SK-N-SH treated with all-trans-retinoic acid at 6 μM for 48 hours (cell line): Measurements from ENCODE around the gene SHISA4.

Source experiments
- ATAC-seq: fragments of 200-7000 bp; cut with Tn5 transposase; 3 replicates; pipeline ENCODE4 v1.9.1; 2020; ENCODE audit warnings: mild to moderate bottlenecking, moderate library complexity
- ARNTL ChIP-seq: fragments of 450-650 bp; formaldehyde crosslinking; IDR thresholded peaks from 2 replicates; pipeline ENCODE4 v1.5.0; 2020; ENCODE audit warnings: low read depth, mild to moderate bottlenecking, moderate library complexity, borderline replicate concordance
- BACH2 ChIP-seq: fragments of 250-450 bp; sonication (Bioruptor Pico); IDR thresholded peaks from 2 replicates; pipeline ENCODE4 v1.9.0; 2021; ENCODE audit warnings: mild to moderate bottlenecking, borderline replicate concordance
- CSDC2 ChIP-seq: fragments of 250-450 bp; sonication (Bioruptor Pico); IDR thresholded peaks from 2 replicates; pipeline ENCODE4 v1.5.0; 2020; ENCODE audit warnings: mild to moderate bottlenecking, moderate library complexity
- ESRRG ChIP-seq: fragments of 250-450 bp; sonication (Bioruptor Pico); IDR thresholded peaks from 2 replicates; pipeline ENCODE4 v1.6.1; 2021; ENCODE audit warnings: mild to moderate bottlenecking
- GLIS3 ChIP-seq: fragments of 250-450 bp; sonication (Bioruptor Pico); IDR thresholded peaks from 2 replicates; pipeline ENCODE4 v1.5.0; 2020; ENCODE audit warnings: mild to moderate bottlenecking, moderate library complexity
- ISL1 ChIP-seq: fragments of 250-450 bp; sonication (Bioruptor Pico); IDR thresholded peaks from 2 replicates; pipeline ENCODE4 v2.1.2; 2022; ENCODE audit warnings: mild to moderate bottlenecking, moderate library complexity
- OSR1 ChIP-seq: fragments of 250-450 bp; sonication (Bioruptor Pico); IDR thresholded peaks from 2 replicates; pipeline ENCODE4 v1.8.0; 2022; ENCODE audit warnings: moderate library complexity, mild to moderate bottlenecking, inconsistent platforms
- POU6F1 ChIP-seq: fragments of 250-450 bp; sonication (Bioruptor Pico); IDR thresholded peaks from 2 replicates; pipeline ENCODE4 v1.8.0; 2021; ENCODE audit warnings: low read depth, mild to moderate bottlenecking, moderate library complexity, borderline replicate concordance
- RARB ChIP-seq: fragments of 250-450 bp; sonication (Bioruptor Pico); IDR thresholded peaks from 2 replicates; pipeline ENCODE4 v1.8.0; 2021; ENCODE audit warnings: mild to moderate bottlenecking, moderate library complexity
- SNAI2 ChIP-seq: fragments of 250-450 bp; sonication (Bioruptor Pico); IDR thresholded peaks from 2 replicates; pipeline ENCODE4 v1.5.0; 2020; ENCODE audit warnings: mild to moderate bottlenecking, moderate library complexity
- TCF4 ChIP-seq: fragments of 250-450 bp; sonication (Bioruptor Pico); IDR thresholded peaks from 2 replicates; pipeline ENCODE4 v1.8.0; 2021; ENCODE audit warnings: mild to moderate bottlenecking, moderate library complexity, borderline replicate concordance
- TOX ChIP-seq: fragments of 250-450 bp; sonication (Bioruptor Pico); IDR thresholded peaks from 2 replicates; pipeline ENCODE4 v1.8.0; 2021; ENCODE audit warnings: mild to moderate bottlenecking, moderate library complexity, borderline replicate concordance
- TSHZ2 ChIP-seq: fragments of 250-450 bp; sonication (Bioruptor Pico); IDR thresholded peaks from 2 replicates; pipeline ENCODE4 v1.5.0; 2020; ENCODE audit warnings: mild to moderate bottlenecking, moderate library complexity
- ZC3H10 ChIP-seq: fragments of 250-450 bp; sonication (Bioruptor Pico); IDR thresholded peaks from 2 replicates; pipeline ENCODE4 v1.5.1; 2021; ENCODE audit warnings: mild to moderate bottlenecking, moderate library complexity
- ZFP3 ChIP-seq: fragments of 250-450 bp; sonication (Bioruptor Pico); IDR thresholded peaks from 2 replicates; pipeline ENCODE4 v1.5.0; 2020; ENCODE audit warnings: mild to moderate bottlenecking, moderate library complexity
- ZFP30 ChIP-seq: fragments of 450-650 bp; formaldehyde crosslinking; IDR thresholded peaks from 2 replicates; pipeline ENCODE4 v1.5.0; 2022; ENCODE audit warnings: mild to moderate bottlenecking, moderate library complexity
- ZNF565 ChIP-seq: fragments of 450-650 bp; formaldehyde crosslinking; conservative IDR thresholded peaks from 2 replicates; pipeline ENCODE4 v1.5.0; 2020; ENCODE audit warnings: low read depth, mild to moderate bottlenecking, moderate library complexity
- ZNF70 ChIP-seq: fragments of 450-650 bp; formaldehyde crosslinking; IDR thresholded peaks from 2 replicates; pipeline ENCODE4 v1.5.0; 2020; ENCODE audit warnings: mild to moderate bottlenecking, moderate library complexity
- TF ChIP-seq, protein P1 (sequence below): fragments of 250-450 bp; sonication (Bioruptor Pico); IDR thresholded peaks from 2 replicates; pipeline ENCODE4 v1.5.1; 2020; ENCODE audit warnings: low read depth, mild to moderate bottlenecking, moderate library complexity
- TF ChIP-seq, protein P2 (sequence below): fragments of 250-450 bp; sonication (Bioruptor Pico); IDR thresholded peaks from 2 replicates; pipeline ENCODE4 v1.8.0; 2020; ENCODE audit warnings: mild to moderate bottlenecking, moderate library complexity, borderline replicate concordance

Gene SHISA4

DNA sequence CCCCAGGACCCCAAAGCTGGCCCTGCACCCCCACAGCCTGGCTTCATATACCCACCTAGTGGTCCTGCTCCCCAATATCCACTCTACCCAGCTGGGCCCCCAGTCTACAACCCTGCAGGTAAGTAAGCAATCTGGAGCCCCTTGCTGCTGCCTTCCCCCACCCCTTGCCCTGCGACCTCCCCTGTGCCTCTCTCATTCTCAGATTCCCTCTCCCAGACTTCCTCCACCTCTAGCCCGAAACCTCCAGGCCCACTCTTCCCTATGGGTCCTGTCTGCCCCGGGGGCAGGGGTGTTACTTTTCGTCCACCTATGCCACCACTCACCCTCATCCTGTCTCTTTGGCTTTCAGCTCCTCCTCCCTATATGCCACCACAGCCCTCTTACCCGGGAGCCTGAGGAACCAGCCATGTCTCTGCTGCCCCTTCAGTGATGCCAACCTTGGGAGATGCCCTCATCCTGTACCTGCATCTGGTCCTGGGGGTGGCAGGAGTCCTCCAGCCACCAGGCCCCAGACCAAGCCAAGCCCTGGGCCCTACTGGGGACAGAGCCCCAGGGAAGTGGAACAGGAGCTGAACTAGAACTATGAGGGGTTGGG, 2.9 kb downstream of the SHISA4 start:
- ATAC-seq = no peak
- TF ChIP-seq TOX (CRISPR knock-in tag) (no peak), CSDC2 (CRISPR knock-in tag) (no peak), ARNTL (no peak), RARB (no peak), ZNF565 (no peak), ZFP30 (no peak), SNAI2 (CRISPR knock-in tag) (no peak), GLIS3 (CRISPR knock-in tag) (no peak), ZFP3 (no peak), BACH2 (CRISPR knock-in tag) (no peak), ISL1 (CRISPR knock-in tag) (no peak), POU6F1 (CRISPR knock-in tag) (no peak)
- TF ChIP-seq, protein P1, sequence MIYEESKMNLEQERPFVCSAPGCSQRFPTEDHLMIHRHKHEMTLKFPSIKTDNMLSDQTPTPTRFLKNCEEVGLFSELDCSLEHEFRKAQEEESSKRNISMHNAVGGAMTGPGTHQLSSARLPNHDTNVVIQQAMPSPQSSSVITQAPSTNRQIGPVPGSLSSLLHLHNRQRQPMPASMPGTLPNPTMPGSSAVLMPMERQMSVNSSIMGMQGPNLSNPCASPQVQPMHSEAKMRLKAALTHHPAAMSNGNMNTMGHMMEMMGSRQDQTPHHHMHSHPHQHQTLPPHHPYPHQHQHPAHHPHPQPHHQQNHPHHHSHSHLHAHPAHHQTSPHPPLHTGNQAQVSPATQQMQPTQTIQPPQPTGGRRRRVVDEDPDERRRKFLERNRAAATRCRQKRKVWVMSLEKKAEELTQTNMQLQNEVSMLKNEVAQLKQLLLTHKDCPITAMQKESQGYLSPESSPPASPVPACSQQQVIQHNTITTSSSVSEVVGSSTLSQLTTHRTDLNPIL (CRISPR knock-in tag) = no peak
- TF ChIP-seq, protein P2, sequence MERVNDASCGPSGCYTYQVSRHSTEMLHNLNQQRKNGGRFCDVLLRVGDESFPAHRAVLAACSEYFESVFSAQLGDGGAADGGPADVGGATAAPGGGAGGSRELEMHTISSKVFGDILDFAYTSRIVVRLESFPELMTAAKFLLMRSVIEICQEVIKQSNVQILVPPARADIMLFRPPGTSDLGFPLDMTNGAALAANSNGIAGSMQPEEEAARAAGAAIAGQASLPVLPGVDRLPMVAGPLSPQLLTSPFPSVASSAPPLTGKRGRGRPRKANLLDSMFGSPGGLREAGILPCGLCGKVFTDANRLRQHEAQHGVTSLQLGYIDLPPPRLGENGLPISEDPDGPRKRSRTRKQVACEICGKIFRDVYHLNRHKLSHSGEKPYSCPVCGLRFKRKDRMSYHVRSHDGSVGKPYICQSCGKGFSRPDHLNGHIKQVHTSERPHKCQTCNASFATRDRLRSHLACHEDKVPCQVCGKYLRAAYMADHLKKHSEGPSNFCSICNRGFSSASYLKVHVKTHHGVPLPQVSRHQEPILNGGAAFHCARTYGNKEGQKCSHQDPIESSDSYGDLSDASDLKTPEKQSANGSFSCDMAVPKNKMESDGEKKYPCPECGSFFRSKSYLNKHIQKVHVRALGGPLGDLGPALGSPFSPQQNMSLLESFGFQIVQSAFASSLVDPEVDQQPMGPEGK (CRISPR knock-in tag) = no peak

- ATAC-seq = no peak
- TF ChIP-seq ZNF70 (CRISPR knock-in tag) = no peak
- TF ChIP-seq TSHZ2 (CRISPR knock-in tag) = no peak
- no peak for TF ChIP-seq RARB
- TF ChIP-seq, protein P2 (CRISPR knock-in tag) = no peak
- no peak for TF ChIP-seq TCF4 (CRISPR knock-in tag)
- TF ChIP-seq ARNTL = no peak
- no peak for TF ChIP-seq ZC3H10 (CRISPR knock-in tag)
Observed at GRCh38 chr1:201892211-201892610, 3.5 kb downstream of the SHISA4 start.

- ATAC-seq = no peak
- TF ChIP-seq POU6F1 (CRISPR knock-in tag) = no peak
- no peak for TF ChIP-seq ZFP3
- TF ChIP-seq, protein P1 (CRISPR knock-in tag) = no peak
- no peak for TF ChIP-seq ESRRG (CRISPR knock-in tag)
- no peak for TF ChIP-seq TSHZ2 (CRISPR knock-in tag)
- TF ChIP-seq BACH2 (CRISPR knock-in tag) = no peak
- TF ChIP-seq GLIS3 (CRISPR knock-in tag) = no peak
- no peak for TF ChIP-seq OSR1
- no peak for TF ChIP-seq TCF4 (CRISPR knock-in tag)
Observed at GRCh38 chr1:201893431-201893830, 4.7 kb downstream of the SHISA4 start.
